Stimulated activated CD8-positive, alpha-beta memory T cell treated with anti-CD3 and anti-CD28 coated beads, Interleukin-15, amount 100 ng/mL, for 48 hours (primary cell): ENCODE results near the gene AKT3.
"Not testable (repeated sequence)": the region's sequence is repeated elsewhere in the genome, so short reads cannot be mapped to it uniquely, and the experiment has no call there.

Source experiments
- DNase-seq, 2 donors: peaks; one replicate each; pipeline ENCODE4 v3.0.0-alpha.2; 2020; ENCODE audit warnings: low read depth in 2 of 2

The AKT3 gene

GRCh38 chr1:243784506-243784905, 65.5 kb downstream of the AKT3 start:
- no peak for DNase-seq

GRCh38 chr1:243783714-243784113, 66.3 kb downstream of the AKT3 start:
- DNase-seq = no peak

DNA sequence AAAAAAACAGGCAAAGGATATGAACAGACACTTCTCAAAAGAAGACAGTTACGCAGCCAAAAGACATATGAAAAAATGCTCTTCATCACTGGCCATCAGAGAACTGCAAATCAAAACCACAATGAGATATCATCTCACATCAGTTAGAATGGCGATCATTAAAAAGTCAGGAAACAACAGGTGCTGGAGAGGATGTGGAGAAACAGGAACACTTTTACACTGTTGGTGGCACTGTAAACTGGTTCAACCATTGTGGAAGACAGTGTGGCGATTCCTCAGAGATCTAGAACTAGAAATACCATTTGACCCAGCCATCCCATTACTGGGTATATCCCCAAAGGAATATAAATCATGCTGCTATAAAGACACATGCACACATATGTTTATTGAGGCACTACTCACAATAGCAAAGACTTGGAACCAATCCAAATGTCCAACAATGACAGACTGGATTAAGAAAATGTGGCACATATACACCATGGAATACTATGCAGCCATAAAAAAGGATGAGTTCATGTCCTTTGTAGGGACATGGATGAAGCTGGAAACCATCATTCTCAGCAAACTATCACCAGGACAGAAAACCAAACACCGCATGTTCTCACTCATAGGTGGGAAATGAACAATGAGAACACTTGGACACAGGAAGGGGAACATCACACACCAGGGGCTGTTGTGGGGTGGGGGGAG, 77.5 kb downstream of the AKT3 start:
- not testable (repeated sequence) for DNase-seq

GRCh38 chr1:243770860-243771259, 79.2 kb downstream of the AKT3 start:
- DNase-seq = no peak

DNA sequence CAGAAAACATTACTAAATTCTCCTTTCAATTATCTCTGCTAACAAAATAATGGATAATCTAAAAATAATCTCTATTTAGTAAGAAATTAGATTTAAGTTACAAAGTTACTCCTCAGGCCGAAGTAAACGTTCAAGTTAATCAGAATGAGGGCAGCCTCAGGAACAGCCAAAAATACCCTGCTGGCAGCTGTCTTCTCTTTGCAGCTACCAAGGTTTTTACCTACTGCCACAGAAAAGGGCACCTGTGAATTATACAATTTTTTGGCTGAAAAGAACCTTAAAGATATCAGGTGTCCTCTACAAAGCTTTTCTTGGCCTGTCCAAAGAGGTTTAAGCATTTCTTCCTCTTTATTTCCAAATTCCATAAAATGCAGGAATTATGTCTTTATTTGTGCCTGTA, 84.4 kb downstream of the AKT3 start:
- no peak for DNase-seq

GRCh38 chr1:243763806-243764205, 86.2 kb downstream of the AKT3 start:
- DNase-seq = no peak

DNA sequence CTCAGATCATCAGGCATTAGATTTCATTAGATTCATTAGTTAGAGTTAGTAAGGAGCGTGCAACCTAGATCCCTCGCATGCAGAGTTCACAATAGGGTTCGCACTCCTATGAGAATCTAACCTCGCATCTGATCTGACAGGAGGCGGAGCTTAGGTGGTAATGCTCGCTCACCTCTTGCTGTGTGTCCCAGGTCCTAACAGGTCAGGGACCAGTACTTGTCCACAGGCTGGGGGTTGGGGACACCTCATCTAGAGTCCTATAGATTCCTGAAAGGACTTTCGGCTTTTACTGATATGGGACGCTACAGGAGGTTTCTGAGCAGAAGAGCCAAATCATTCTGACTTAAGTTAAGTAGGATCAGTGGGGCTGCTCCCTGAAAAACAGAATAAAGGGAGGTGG, 91.4 kb downstream of the AKT3 start:
- DNase-seq = no peak

- DNase-seq = no peak
These were observed 93.5 kb downstream of the AKT3 start for GRCh38 chr1:243756529-243756928.

GRCh38 chr1:243754348-243754747, 95.7 kb downstream of the AKT3 start:
- no peak for DNase-seq

DNA sequence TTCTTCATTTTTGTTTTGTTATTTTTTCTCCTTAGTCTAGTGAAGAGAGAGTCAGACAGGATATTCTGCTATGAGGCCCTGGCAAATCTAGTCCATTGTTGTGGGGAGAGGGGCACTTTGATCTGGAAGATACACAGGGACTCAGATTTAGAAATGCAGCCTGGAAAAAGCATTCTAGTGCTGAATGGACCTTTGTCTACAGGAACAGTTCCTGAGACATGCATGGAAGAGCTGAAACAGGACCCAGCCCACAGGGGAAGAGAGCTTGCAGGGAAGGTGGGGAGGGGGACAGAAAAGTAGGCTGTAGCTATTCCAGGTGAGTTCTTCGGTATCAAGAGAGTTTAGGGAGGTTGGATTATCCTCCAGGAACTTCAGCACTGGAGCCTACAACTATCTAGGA, 98.5 kb downstream of the AKT3 start:
- no peak for DNase-seq

DNA sequence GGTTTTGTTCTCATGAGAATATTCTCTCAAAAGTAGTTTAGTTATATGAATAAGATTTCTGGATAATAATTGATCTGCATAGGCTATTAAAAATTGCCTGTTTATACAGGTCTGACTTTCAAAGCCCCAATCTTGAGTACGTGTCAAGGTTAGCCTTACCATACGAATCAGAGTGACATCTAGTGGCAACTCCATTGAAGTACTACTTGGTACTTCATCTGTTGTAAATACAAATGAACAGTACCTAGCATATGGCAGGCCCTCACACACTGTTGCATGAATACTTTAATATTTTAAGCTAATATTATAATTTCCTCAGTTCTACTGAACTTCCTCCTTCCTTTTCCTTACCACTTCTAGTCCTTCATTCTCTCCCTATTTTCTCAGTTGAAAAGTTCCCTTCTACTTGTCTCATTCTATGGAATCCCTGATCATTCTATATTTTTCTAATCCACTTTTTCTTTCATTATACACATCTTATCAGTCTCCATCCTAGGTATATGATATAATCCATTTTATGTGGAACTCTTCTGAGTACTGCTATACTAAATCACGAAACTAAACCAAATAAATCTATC, 101.2 kb downstream of the AKT3 start:
- no peak for DNase-seq

DNA sequence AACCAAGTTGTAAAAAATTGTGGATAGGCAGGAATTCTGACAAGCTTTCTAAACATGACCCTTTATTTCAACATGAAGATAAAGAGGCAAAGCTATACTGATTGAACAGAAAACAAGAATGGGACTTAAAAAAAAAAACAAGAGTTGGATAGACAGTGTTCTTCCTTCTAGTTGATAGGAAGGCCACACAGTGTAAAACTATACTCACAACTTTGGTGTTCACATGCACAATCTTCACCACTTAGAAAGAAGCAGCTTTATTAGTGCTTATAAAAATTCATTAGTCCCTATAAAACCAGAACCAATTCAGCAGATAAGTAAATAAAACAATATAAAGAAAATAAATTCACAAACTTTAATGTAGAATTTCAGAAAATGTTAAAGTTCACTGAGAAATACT, 101.8 kb downstream of the AKT3 start:
- DNase-seq = no peak

DNA sequence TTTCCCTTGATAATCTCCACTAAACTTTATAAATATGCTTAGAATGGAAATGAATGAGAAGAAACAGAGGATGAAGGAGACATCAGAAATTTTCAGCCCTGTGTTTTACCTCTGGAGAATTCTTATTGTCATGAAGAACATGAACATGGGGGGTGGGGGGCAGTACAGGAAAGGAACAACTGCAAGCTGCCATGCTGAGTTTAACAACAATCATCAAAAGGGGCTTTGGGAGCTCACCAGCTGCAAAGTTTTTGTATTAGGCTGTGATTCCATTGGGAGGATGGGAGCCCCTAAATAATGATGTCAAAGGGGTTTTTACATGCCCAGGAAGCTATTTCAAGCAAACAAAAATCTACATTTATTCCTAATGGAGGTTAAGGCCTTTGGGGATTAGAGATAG, 103.3 kb downstream of the AKT3 start:
- no peak for DNase-seq

GRCh38 chr1:243745356-243745755, 104.7 kb downstream of the AKT3 start:
- no peak for DNase-seq

GRCh38 chr1:243742819-243743218, 107.2 kb downstream of the AKT3 start:
- DNase-seq = no peak

DNA sequence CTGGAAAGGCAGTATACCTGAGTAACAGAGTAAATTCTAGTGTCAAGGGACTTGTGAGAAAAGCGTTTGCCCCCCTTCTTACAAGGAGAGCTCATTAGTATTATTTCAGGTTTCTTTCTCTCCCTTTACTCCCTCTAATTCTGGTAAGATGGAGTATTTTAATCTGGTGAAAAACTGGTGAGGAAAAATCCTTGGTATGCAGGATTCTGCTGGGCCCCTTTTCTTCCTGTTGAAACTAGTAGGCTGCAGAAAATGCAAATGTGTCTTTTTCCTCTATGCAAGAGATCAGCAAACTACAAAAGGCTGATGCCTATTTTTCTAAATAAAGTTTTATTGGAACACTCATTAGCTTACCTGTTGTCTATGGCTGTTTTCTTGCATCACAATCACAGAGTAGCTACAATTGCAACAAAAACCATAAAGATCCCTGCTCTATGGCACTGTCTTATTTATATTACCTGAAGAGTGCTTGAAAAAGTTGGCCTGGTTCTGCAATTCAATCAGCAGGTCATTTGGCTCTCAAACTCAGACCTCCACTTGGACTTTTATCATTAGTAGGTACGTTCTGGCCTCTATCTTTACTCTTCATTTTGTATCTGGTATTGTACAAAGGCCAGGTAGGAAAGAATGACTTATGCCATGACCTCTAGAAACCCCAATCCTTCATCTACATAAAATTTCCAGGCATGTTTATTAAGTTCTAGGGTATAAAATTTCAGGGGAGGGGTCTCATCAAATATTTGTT, 109.6 kb downstream of the AKT3 start:
- DNase-seq = no peak

GRCh38 chr1:243739335-243740003, 110.6 kb downstream of the AKT3 start:
- no peak for DNase-seq

DNA sequence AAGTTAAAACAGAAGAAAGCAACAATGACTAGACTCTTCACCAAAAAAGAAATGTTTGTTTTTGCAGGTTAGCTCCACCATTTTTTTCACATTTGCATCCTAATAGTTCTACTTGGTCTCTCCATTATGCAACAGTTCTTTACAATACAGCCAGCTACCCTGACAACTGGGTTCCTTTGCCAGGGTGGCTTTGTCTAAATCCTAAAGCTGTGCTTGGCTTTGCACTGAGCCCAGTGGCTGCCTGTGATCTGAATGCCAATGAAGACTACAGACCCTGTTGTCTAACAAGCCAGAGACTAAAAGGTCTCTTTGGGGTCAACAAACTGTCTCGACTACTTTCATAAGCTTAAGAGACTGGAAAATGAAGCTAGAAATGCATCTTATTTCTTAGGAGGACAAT, 112.0 kb downstream of the AKT3 start:
- DNase-seq = no peak

GRCh38 chr1:243735457-243735856, 114.6 kb downstream of the AKT3 start:
- DNase-seq = no peak

DNA sequence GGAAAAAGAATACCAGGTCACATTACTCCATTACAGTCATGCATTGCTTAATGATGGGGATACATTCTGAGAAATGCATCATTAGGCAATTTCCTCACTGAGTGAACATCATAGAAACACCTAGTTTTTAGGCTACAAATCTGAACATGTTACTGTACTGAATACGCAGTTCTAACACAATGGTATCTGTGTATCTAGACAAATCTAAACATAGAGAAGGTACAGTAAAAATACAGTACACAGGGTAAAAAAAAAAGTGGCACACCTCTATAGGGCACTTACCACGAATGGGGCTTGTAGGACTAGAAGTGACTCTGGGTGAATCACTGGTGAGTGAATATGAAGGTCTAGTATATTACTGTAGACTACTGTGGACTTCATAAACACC, 115.7 kb downstream of the AKT3 start:
- DNase-seq = no peak

- DNase-seq = no peak
These were observed 116.3 kb downstream of the AKT3 start for GRCh38 chr1:243733670-243734307.

DNA sequence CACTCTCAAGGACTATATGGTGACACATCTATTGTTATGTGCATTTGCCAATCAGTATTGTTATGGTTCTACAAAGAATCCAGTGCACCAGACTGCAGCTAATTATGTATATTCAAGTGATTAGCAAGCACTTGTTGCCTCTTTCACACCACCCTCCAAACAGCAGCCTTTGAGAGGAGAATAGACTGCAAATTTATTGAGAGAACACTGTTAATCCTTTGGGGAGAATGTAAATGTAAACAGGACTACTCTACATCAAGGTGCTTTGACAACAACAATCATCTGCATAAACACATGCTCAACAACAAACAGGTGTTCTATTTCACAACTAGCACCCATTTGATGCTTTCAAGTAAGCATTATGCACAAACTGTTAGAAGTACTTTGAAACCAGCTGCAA, 117.4 kb downstream of the AKT3 start:
- DNase-seq = no peak
